GM23338 (cell line): Measurements from ENCODE around the gene PLPP7. TPM values are rescaled to one million over a fixed set of nuclear protein-coding genes. Genes with fewer than 3 reads are reported as not detected.

Experiments used
- ATAC-seq: fragments of 200-7000 bp; cut with Tn5 transposase; 3 replicates; pipeline ENCODE4 v1.9.1; 2020
- DNase-seq: peaks from one replicate; pipeline ENCODE4 v3.0.0-alpha.2; 2015; ENCODE audit warnings: low spot score
- H2AFZ ChIP-seq: fragments of 200-600 bp; sonication (generic); 2 replicates; pipeline ENCODE4 v1.8.0; 2016; ENCODE audit warnings: antibody characterized with exemption, mild to moderate bottlenecking, moderate library complexity
- H3F3A ChIP-seq: fragments of 200-600 bp; sonication (generic); replicated peaks from 2 replicates; pipeline ENCODE4 v1.8.0; 2017; ENCODE audit warnings: antibody characterized with exemption, mixed run types, low read depth
- H3K27ac ChIP-seq: fragments of 200-600 bp; sonication (generic); 2 replicates; pipeline ENCODE4 v1.6.1; 2016; ENCODE audit warnings: low read depth
- H3K27me3 ChIP-seq: fragments of 200-600 bp; sonication (generic); 2 replicates; pipeline ENCODE4 v1.8.0; 2016; ENCODE audit warnings: mild to moderate bottlenecking, mixed run types, moderate library complexity; ENCODE audit not compliant: insufficient read depth
- H3K36me3 ChIP-seq: fragments of 200-600 bp; sonication (generic); 2 replicates; pipeline ENCODE4 v1.8.0; 2016; ENCODE audit warnings: mild to moderate bottlenecking; ENCODE audit not compliant: insufficient read depth
- H3K4me1 ChIP-seq: fragments of 200-600 bp; sonication (generic); 2 replicates; pipeline ENCODE4 v1.8.0; 2016; ENCODE audit warnings: mild to moderate bottlenecking, moderate library complexity; ENCODE audit not compliant: insufficient read depth
- H3K4me2 ChIP-seq: fragments of 200-600 bp; sonication (generic); 2 replicates; pipeline ENCODE4 v1.7.1; 2017; ENCODE audit warnings: mixed run types
- H3K4me3 ChIP-seq: fragments of 200-600 bp; sonication (generic); 2 replicates; pipeline ENCODE4 v1.6.1; 2016; ENCODE audit warnings: mixed run types
- H3K79me2 ChIP-seq: fragments of 200-600 bp; sonication (generic); replicated peaks from 2 replicates; pipeline ENCODE4 v1.8.0; 2017; ENCODE audit warnings: mild to moderate bottlenecking; ENCODE audit not compliant: insufficient read depth
- H3K9me2 ChIP-seq: fragments of 200-600 bp; sonication (generic); 2 replicates; pipeline ENCODE4 v1.8.0; 2017; ENCODE audit not compliant: insufficient read depth
- H4K20me1 ChIP-seq: fragments of 200-600 bp; sonication (generic); replicated peaks from 2 replicates; pipeline ENCODE4 v1.8.0; 2017; ENCODE audit warnings: mild to moderate bottlenecking; ENCODE audit not compliant: insufficient read depth
- H3K27ac Mint-ChIP-seq: 2 replicates; pipeline ENCODE4 v1.8.0; 2020; ENCODE audit warnings: inconsistent platforms, mild to moderate bottlenecking, moderate library complexity, mixed read lengths
- H3K27me3 Mint-ChIP-seq: 3 replicates; pipeline ENCODE4 v1.8.0; 2022; ENCODE audit warnings: low read depth, mild to moderate bottlenecking, moderate library complexity, mixed read lengths, inconsistent platforms; ENCODE audit not compliant: insufficient read depth, poor library complexity
- H3K36me3 Mint-ChIP-seq: 3 replicates; pipeline ENCODE4 v1.8.0; 2021; ENCODE audit warnings: low read depth, mild to moderate bottlenecking, inconsistent platforms, moderate library complexity, mixed read lengths
- H3K4me1 Mint-ChIP-seq: 3 replicates; pipeline ENCODE4 v1.8.0; 2020; ENCODE audit warnings: mild to moderate bottlenecking, inconsistent platforms, mixed read lengths
- H3K4me3 Mint-ChIP-seq: 3 replicates; pipeline ENCODE4 v1.8.0; 2021; ENCODE audit warnings: moderate library complexity, mild to moderate bottlenecking, inconsistent platforms, mixed read lengths
- H3K9me3 Mint-ChIP-seq: 3 replicates; pipeline ENCODE4 v1.8.0; 2020; ENCODE audit warnings: moderate library complexity, mild to moderate bottlenecking, inconsistent platforms, mixed read lengths
- CREB1 ChIP-seq: fragments of 250-450 bp; sonication (Bioruptor Pico); IDR thresholded peaks from 2 replicates; pipeline ENCODE4 v1.5.0; 2020; ENCODE audit warnings: low read depth, mild to moderate bottlenecking, moderate library complexity
- EZH2 ChIP-seq: fragments of 200-600 bp; sonication (generic); IDR thresholded peaks from one replicate; pipeline ENCODE4 v1.8.0; 2017; ENCODE audit warnings: antibody characterized with exemption, mild to moderate bottlenecking, low read depth; ENCODE audit not compliant: unreplicated experiment
- EZH2phosphoT487 ChIP-seq: fragments of 200-600 bp; sonication (generic); IDR thresholded peaks from one replicate; pipeline ENCODE4 v1.8.1; 2018; ENCODE audit warnings: antibody characterized with exemption; ENCODE audit not compliant: unreplicated experiment
- JUNB ChIP-seq: IDR thresholded peaks from one replicate; pipeline ENCODE4 v1.6.1; 2016; ENCODE audit warnings: antibody characterized with exemption; ENCODE audit not compliant: unreplicated experiment
- NANOG ChIP-seq: IDR thresholded peaks from 2 replicates; pipeline ENCODE4 v1.6.1; 2016; ENCODE audit warnings: antibody characterized with exemption, borderline replicate concordance
- POLR2AphosphoS5 ChIP-seq: IDR thresholded peaks from 2 replicates; pipeline ENCODE4 v1.6.1; 2016; ENCODE audit warnings: antibody characterized with exemption, low read depth
- STAT1 ChIP-seq: IDR thresholded peaks from one replicate; pipeline ENCODE4 v1.6.1; 2016; ENCODE audit warnings: antibody characterized with exemption; ENCODE audit not compliant: unreplicated experiment
- ZNF114 ChIP-seq: fragments of 250-450 bp; sonication (Bioruptor Pico); IDR thresholded peaks from 2 replicates; pipeline ENCODE4 v1.5.0; 2020; ENCODE audit warnings: mild to moderate bottlenecking, moderate library complexity
- ZNF331 ChIP-seq: fragments of 250-450 bp; sonication (Bioruptor Pico); IDR thresholded peaks from 2 replicates; pipeline ENCODE4 v1.5.0; 2020; ENCODE audit warnings: low read depth, mild to moderate bottlenecking, moderate library complexity
- polyA plus RNA-seq: library from polyadenylated mRNA; unstranded; fragments of >200 nt; fragmentation: Nextera tagmentation; extraction: Ambion mirVana; gene quantifications from 2 replicates; pipeline ENCODE4 v1.2.1, GENCODE V29; 2016
- total RNA-seq: library from RNA; depleted of rRNA; stranded (reverse); fragments of >200 nt; shearing (Covaris generic); gene quantifications from 2 replicates; pipeline ENCODE4 v1.2.3, GENCODE V29; 2014
- TF ChIP-seq, protein P1 (sequence below): fragments of 250-450 bp; sonication (Bioruptor Pico); IDR thresholded peaks from 2 replicates; pipeline ENCODE4 v1.5.0; 2020; ENCODE audit warnings: mild to moderate bottlenecking, moderate library complexity
- TF ChIP-seq, protein P2 (sequence below), 2 experiments: fragments of 200-600 bp in 1 of 2; sonication (generic) in 1 of 2; conservative IDR thresholded peaks; 2 replicates each; pipeline versions ENCODE4 v1.5.1 to v1.6.1; 2016 to 2017; ENCODE audit warnings: antibody characterized with exemption in 2 of 2, low read depth in 2 of 2, mild to moderate bottlenecking in 2 of 2, moderate library complexity in 1 of 2
- TF ChIP-seq, protein P3 (sequence below): IDR thresholded peaks from 2 replicates; pipeline ENCODE4 v1.6.1; 2016; ENCODE audit warnings: antibody characterized with exemption
- TF ChIP-seq, protein P4 (sequence below): IDR thresholded peaks from one replicate; pipeline ENCODE4 v1.6.1; 2018; ENCODE audit warnings: antibody characterized with exemption; ENCODE audit not compliant: unreplicated experiment

Gene PLPP7
- total and polyA plus RNA-seq, 2 experiments from 2014 or later, result 1.6 to 2.4 TPM

DNA sequence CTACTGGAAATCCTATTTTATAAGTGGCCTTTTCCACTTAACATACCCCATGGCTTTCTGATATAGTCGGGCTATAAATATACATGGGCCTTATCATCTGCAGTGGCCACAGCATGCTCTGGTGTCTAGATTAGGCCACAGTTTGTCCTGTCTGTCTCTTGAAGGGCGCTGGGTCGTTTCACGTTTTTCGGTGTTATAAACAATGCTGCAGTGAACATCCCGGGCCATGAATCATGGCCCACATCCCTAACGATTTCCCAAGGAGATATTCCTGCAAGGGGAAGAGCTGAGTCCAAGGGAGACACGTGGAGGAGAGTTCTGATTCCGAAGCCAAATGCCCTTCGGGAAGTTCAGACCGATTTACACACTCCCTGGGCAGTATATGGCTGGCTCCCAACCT is 8.4 kb downstream of the PLPP7 start:
- H3K27me3 ChIP-seq, result no peaks in the 10 kb centered on the region
- H3K36me3 ChIP-seq, result no peaks in the 10 kb centered on the region
- H3K9me2 ChIP-seq, result no peaks in the 10 kb centered on the region
- no peak for ATAC-seq
- no peak overlapping the region for H3K4me3 ChIP-seq
- H3F3A ChIP-seq, result no peaks in the 10 kb centered on the region
- H3K79me2 ChIP-seq, result no peaks in the 10 kb centered on the region
- H3K27ac ChIP-seq, result no peak overlapping the region
- no peak overlapping the region for H2AFZ ChIP-seq
- TF ChIP-seq EZH2phosphoT487, result no peak
- TF ChIP-seq, protein P1, sequence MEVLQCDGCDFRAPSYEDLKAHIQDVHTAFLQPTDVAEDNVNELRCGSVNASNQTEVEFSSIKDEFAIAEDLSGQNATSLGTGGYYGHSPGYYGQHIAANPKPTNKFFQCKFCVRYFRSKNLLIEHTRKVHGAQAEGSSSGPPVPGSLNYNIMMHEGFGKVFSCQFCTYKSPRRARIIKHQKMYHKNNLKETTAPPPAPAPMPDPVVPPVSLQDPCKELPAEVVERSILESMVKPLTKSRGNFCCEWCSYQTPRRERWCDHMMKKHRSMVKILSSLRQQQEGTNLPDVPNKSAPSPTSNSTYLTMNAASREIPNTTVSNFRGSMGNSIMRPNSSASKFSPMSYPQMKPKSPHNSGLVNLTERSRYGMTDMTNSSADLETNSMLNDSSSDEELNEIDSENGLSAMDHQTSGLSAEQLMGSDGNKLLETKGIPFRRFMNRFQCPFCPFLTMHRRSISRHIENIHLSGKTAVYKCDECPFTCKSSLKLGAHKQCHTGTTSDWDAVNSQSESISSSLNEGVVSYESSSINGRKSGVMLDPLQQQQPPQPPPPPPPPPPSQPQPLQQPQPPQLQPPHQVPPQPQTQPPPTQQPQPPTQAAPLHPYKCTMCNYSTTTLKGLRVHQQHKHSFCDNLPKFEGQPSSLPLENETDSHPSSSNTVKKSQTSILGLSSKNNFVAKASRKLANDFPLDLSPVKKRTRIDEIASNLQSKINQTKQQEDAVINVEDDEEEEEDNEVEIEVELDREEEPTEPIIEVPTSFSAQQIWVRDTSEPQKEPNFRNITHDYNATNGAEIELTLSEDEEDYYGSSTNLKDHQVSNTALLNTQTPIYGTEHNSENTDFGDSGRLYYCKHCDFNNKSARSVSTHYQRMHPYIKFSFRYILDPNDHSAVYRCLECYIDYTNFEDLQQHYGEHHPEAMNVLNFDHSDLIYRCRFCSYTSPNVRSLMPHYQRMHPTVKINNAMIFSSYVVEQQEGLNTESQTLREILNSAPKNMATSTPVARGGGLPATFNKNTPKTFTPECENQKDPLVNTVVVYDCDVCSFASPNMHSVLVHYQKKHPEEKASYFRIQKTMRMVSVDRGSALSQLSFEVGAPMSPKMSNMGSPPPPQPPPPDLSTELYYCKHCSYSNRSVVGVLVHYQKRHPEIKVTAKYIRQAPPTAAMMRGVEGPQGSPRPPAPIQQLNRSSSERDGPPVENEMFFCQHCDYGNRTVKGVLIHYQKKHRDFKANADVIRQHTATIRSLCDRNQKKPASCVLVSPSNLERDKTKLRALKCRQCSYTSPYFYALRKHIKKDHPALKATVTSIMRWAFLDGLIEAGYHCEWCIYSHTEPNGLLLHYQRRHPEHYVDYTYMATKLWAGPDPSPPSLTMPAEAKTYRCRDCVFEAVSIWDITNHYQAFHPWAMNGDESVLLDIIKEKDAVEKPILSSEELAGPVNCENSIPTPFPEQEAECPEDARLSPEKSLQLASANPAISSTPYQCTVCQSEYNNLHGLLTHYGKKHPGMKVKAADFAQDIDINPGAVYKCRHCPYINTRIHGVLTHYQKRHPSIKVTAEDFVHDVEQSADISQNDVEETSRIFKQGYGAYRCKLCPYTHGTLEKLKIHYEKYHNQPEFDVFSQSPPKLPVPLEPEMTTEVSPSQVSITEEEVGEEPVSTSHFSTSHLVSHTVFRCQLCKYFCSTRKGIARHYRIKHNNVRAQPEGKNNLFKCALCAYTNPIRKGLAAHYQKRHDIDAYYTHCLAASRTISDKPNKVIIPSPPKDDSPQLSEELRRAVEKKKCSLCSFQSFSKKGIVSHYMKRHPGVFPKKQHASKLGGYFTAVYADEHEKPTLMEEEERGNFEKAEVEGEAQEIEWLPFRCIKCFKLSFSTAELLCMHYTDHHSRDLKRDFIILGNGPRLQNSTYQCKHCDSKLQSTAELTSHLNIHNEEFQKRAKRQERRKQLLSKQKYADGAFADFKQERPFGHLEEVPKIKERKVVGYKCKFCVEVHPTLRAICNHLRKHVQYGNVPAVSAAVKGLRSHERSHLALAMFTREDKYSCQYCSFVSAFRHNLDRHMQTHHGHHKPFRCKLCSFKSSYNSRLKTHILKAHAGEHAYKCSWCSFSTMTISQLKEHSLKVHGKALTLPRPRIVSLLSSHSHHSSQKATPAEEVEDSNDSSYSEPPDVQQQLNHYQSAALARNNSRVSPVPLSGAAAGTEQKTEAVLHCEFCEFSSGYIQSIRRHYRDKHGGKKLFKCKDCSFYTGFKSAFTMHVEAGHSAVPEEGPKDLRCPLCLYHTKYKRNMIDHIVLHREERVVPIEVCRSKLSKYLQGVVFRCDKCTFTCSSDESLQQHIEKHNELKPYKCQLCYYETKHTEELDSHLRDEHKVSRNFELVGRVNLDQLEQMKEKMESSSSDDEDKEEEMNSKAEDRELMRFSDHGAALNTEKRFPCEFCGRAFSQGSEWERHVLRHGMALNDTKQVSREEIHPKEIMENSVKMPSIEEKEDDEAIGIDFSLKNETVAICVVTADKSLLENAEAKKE, result no peak
- no peak for TF ChIP-seq STAT1
- TF ChIP-seq CREB1 (CRISPR knock-in tag), result no peak
- TF ChIP-seq ZNF114, result no peak
- no peak for TF ChIP-seq ZNF331 (CRISPR knock-in tag)
- no peak for TF ChIP-seq EZH2
- TF ChIP-seq, protein P2, sequence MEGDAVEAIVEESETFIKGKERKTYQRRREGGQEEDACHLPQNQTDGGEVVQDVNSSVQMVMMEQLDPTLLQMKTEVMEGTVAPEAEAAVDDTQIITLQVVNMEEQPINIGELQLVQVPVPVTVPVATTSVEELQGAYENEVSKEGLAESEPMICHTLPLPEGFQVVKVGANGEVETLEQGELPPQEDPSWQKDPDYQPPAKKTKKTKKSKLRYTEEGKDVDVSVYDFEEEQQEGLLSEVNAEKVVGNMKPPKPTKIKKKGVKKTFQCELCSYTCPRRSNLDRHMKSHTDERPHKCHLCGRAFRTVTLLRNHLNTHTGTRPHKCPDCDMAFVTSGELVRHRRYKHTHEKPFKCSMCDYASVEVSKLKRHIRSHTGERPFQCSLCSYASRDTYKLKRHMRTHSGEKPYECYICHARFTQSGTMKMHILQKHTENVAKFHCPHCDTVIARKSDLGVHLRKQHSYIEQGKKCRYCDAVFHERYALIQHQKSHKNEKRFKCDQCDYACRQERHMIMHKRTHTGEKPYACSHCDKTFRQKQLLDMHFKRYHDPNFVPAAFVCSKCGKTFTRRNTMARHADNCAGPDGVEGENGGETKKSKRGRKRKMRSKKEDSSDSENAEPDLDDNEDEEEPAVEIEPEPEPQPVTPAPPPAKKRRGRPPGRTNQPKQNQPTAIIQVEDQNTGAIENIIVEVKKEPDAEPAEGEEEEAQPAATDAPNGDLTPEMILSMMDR (conservative IDR thresholded peaks at IDR 0.05; ENCODE audit: low read depth in 2 of 2), result no peak
- TF ChIP-seq, protein P3, sequence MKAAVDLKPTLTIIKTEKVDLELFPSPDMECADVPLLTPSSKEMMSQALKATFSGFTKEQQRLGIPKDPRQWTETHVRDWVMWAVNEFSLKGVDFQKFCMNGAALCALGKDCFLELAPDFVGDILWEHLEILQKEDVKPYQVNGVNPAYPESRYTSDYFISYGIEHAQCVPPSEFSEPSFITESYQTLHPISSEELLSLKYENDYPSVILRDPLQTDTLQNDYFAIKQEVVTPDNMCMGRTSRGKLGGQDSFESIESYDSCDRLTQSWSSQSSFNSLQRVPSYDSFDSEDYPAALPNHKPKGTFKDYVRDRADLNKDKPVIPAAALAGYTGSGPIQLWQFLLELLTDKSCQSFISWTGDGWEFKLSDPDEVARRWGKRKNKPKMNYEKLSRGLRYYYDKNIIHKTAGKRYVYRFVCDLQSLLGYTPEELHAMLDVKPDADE, result no peak
- TF ChIP-seq, protein P4, sequence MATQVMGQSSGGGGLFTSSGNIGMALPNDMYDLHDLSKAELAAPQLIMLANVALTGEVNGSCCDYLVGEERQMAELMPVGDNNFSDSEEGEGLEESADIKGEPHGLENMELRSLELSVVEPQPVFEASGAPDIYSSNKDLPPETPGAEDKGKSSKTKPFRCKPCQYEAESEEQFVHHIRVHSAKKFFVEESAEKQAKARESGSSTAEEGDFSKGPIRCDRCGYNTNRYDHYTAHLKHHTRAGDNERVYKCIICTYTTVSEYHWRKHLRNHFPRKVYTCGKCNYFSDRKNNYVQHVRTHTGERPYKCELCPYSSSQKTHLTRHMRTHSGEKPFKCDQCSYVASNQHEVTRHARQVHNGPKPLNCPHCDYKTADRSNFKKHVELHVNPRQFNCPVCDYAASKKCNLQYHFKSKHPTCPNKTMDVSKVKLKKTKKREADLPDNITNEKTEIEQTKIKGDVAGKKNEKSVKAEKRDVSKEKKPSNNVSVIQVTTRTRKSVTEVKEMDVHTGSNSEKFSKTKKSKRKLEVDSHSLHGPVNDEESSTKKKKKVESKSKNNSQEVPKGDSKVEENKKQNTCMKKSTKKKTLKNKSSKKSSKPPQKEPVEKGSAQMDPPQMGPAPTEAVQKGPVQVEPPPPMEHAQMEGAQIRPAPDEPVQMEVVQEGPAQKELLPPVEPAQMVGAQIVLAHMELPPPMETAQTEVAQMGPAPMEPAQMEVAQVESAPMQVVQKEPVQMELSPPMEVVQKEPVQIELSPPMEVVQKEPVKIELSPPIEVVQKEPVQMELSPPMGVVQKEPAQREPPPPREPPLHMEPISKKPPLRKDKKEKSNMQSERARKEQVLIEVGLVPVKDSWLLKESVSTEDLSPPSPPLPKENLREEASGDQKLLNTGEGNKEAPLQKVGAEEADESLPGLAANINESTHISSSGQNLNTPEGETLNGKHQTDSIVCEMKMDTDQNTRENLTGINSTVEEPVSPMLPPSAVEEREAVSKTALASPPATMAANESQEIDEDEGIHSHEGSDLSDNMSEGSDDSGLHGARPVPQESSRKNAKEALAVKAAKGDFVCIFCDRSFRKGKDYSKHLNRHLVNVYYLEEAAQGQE, result no peak
- TF ChIP-seq POLR2AphosphoS5, result no peak
- no peak for TF ChIP-seq NANOG
- no peak for TF ChIP-seq JUNB
- no peak overlapping the region for H3K4me2 ChIP-seq
- Mint-ChIP-seq H3K4me3 (no peak overlapping the region), H3K36me3 (no peaks in the 10 kb centered on the region), H3K27me3 (peaks cover 11% of the 10 kb centered on the region), H3K27ac (no peak overlapping the region), H3K9me3 (no peaks in the 10 kb centered on the region), H3K4me1 (0 out of 3 replicates have a peak, but pooled peaks cover 2% of the 10 kb centered on the region)
- H4K20me1 ChIP-seq, result no peaks in the 10 kb centered on the region
- DNase-seq, result no peak
- no peaks in the 10 kb centered on the region for H3K4me1 ChIP-seq
